COLO668 (cell line): ENCODE results near the gene ATXN7.

Experiments
- DNase-seq: peaks from one replicate; lab custom pipeline; 2025; ENCODE audit not compliant: unreplicated experiment; lab: John Stamatoyannopoulos, UW

The ATXN7 gene

GRCh38 chr3:63933459-63933858, 69.8 kb downstream of the ATXN7 start:
- no peak for DNase-seq

GRCh38 chr3:63934041-63934866, 70.6 kb downstream of the ATXN7 start:
- no peak for DNase-seq

GRCh38 chr3:63936925-63937324, 73.3 kb downstream of the ATXN7 start:
- no peak for DNase-seq

GRCh38 chr3:63937661-63938651, 74.3 kb downstream of the ATXN7 start:
- no peak for DNase-seq

GRCh38 chr3:63940389-63940757, 76.7 kb downstream of the ATXN7 start:
- DNase-seq = no peak

GRCh38 chr3:63942528-63942927, 78.9 kb downstream of the ATXN7 start:
- no peak for DNase-seq

GRCh38 chr3:63943678-63944077, 80.0 kb downstream of the ATXN7 start:
- DNase-seq = no peak

- no peak for DNase-seq
Observed at GRCh38 chr3:63945558-63946096, 82.0 kb downstream of the ATXN7 start.

- no peak for DNase-seq
Observed at GRCh38 chr3:63946753-63947152, 83.1 kb downstream of the ATXN7 start.

- DNase-seq = no peak
Observed at GRCh38 chr3:63947594-63947993, 83.9 kb downstream of the ATXN7 start.

- DNase-seq = no peak
Observed at GRCh38 chr3:63949005-63949404, 85.3 kb downstream of the ATXN7 start.

GRCh38 chr3:63950698-63951097, 87.0 kb downstream of the ATXN7 start:
- no peak for DNase-seq

- DNase-seq = no peak
Observed at GRCh38 chr3:63951492-63952247, 88.0 kb downstream of the ATXN7 start.

GRCh38 chr3:63952248-63952594, 88.6 kb downstream of the ATXN7 start:
- DNase-seq = no peak

GRCh38 chr3:63954182-63954581, 90.5 kb downstream of the ATXN7 start:
- no peak for DNase-seq

GRCh38 chr3:63955036-63955650, 91.5 kb downstream of the ATXN7 start:
- no peak for DNase-seq

- DNase-seq = no peak
Observed at GRCh38 chr3:63955830-63956545, 92.3 kb downstream of the ATXN7 start.

- DNase-seq = no peak
Observed at GRCh38 chr3:63959146-63959545, 95.5 kb downstream of the ATXN7 start.

GRCh38 chr3:63960048-63960711, 96.5 kb downstream of the ATXN7 start:
- DNase-seq = peak; percentile 37
